Measurements from ENCODE around the gene THEMIS.

Gene THEMIS

DNA sequence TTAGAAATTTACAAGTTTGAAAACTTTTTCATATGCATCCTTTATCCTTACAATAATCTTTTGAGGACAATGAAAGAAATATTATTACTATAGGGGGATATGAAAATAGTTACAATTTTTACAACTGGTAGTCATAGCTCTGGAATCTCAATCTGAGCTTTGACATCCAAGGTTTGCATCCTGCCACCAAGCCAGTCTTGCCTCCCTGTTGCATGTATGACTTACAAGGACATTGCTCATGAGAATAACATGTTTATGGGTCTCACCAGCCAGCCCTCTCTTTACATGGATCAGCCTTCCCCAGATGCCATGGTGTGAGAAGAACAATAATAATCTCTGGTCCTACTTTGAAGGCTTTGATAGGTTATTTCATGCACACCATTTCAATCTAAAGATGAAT is 67.5 kb downstream of the THEMIS start:
- no peak for DNase-seq
- no peak overlapping the region for H3K4me3 ChIP-seq (ENCODE audit: low read depth, low read length)
- H3K27ac ChIP-seq: no peak overlapping the region
- TF ChIP-seq, protein P1, sequence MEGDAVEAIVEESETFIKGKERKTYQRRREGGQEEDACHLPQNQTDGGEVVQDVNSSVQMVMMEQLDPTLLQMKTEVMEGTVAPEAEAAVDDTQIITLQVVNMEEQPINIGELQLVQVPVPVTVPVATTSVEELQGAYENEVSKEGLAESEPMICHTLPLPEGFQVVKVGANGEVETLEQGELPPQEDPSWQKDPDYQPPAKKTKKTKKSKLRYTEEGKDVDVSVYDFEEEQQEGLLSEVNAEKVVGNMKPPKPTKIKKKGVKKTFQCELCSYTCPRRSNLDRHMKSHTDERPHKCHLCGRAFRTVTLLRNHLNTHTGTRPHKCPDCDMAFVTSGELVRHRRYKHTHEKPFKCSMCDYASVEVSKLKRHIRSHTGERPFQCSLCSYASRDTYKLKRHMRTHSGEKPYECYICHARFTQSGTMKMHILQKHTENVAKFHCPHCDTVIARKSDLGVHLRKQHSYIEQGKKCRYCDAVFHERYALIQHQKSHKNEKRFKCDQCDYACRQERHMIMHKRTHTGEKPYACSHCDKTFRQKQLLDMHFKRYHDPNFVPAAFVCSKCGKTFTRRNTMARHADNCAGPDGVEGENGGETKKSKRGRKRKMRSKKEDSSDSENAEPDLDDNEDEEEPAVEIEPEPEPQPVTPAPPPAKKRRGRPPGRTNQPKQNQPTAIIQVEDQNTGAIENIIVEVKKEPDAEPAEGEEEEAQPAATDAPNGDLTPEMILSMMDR (IDR thresholded peaks at IDR 0.05; ENCODE audit: low read depth, low read length): no peak
- H3K27me3 ChIP-seq (ENCODE audit: insufficient read depth, low read depth, severe bottlenecking): no peaks in the 10 kb centered on the region
- no peaks in the 10 kb centered on the region for H3K9me3 ChIP-seq (ENCODE audit: severe bottlenecking)
- H3K36me3 ChIP-seq: no peaks in the 10 kb centered on the region

- no peak overlapping the region for H3K27ac ChIP-seq
- no peaks in the 10 kb centered on the region for H3K27me3 ChIP-seq (ENCODE audit: insufficient read depth, low read depth, severe bottlenecking)
- no peaks in the 10 kb centered on the region for H3K36me3 ChIP-seq
- DNase-seq: no peak
- no peaks in the 10 kb centered on the region for H3K9me3 ChIP-seq (ENCODE audit: severe bottlenecking)
- H3K4me3 ChIP-seq (ENCODE audit: low read depth, low read length): no peak overlapping the region
- TF ChIP-seq, protein P1 (IDR thresholded peaks at IDR 0.05; ENCODE audit: low read depth, low read length): no peak
Measured at GRCh38 chr6:127832381-127832780, 68.5 kb downstream of the THEMIS start.

DNA sequence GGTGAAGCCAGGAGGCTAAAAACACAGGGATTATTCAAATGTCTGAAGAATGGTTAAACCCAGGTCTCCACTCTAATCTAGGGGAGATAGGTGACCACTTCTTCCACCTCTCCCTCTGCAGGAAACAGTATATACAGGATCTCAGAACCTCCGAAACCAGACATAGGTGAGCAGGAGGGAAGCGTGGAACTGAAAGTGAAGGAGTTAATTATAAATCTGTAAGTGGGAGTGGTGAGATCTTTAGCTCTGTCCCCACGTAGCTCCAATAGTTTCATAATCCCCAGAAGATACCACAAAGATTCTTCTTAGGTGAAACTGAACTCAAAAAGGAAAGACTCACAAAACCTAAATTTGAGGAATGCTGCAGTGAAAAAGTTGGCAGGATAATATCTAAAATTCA is 76.8 kb downstream of the THEMIS start:
- H3K9me3 ChIP-seq (ENCODE audit: severe bottlenecking): no peaks in the 10 kb centered on the region
- TF ChIP-seq, protein P1 (IDR thresholded peaks at IDR 0.05; ENCODE audit: low read depth, low read length): no peak
- H3K27me3 ChIP-seq (ENCODE audit: insufficient read depth, low read depth, severe bottlenecking): no peaks in the 10 kb centered on the region
- H3K36me3 ChIP-seq: no peaks in the 10 kb centered on the region
- DNase-seq: no peak
- H3K4me3 ChIP-seq (ENCODE audit: low read depth, low read length): no peak overlapping the region
- no peak overlapping the region for H3K27ac ChIP-seq

DNA sequence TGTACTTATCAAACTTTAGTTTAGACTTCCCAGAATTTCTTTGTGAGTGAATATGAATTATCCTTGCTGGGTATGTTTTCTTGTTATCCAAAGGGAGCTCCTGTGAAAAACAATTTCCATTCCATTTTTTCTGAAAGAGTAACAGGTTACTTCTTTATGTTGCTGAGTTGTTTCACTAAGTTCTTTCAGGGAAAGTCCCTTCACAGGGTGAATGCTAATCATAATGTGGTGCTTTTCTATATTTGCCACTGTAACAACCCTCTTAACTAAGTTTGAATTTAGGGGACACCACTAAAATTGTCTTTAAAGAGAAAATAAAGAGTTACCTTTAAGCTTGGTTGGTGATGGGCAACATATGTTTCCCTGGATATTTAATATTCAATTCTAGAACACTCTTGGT is 79.4 kb downstream of the THEMIS start:
- DNase-seq: no peak
- no peaks in the 10 kb centered on the region for H3K9me3 ChIP-seq (ENCODE audit: severe bottlenecking)
- no peak overlapping the region for H3K4me3 ChIP-seq (ENCODE audit: low read depth, low read length)
- H3K36me3 ChIP-seq: no peaks in the 10 kb centered on the region
- no peaks in the 10 kb centered on the region for H3K27me3 ChIP-seq (ENCODE audit: insufficient read depth, low read depth, severe bottlenecking)
- TF ChIP-seq, protein P1 (IDR thresholded peaks at IDR 0.05; ENCODE audit: low read depth, low read length): no peak
- no peak overlapping the region for H3K27ac ChIP-seq

DNA sequence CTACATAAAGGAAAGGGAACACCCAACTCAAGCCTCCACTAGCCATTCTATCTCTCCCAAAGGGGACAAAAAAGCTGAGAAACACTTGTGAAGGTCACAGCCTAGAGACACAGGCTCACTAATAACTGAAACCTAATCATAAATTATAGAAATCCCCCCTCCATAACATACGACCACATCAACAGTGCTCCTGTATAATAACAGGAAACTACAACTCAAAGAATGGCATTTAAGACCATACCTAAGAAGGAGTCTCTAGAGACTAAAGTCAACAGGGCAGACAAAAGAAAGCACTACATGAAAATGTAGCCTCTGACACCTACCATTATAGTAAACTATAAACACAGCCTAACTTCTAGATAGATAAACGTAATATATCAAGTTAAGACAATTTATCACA is 82.7 kb downstream of the THEMIS start:
- Histone ChIP-seq H3K4me3 (ENCODE audit: low read depth, low read length) (no peak overlapping the region), H3K9me3 (ENCODE audit: severe bottlenecking) (no peaks in the 10 kb centered on the region), H3K36me3 (no peaks in the 10 kb centered on the region), H3K27me3 (ENCODE audit: insufficient read depth, low read depth, severe bottlenecking) (no peaks in the 10 kb centered on the region), H3K27ac (no peak overlapping the region)
- no peak for DNase-seq
- TF ChIP-seq, protein P1 (IDR thresholded peaks at IDR 0.05; ENCODE audit: low read depth, low read length): no peak

DNA sequence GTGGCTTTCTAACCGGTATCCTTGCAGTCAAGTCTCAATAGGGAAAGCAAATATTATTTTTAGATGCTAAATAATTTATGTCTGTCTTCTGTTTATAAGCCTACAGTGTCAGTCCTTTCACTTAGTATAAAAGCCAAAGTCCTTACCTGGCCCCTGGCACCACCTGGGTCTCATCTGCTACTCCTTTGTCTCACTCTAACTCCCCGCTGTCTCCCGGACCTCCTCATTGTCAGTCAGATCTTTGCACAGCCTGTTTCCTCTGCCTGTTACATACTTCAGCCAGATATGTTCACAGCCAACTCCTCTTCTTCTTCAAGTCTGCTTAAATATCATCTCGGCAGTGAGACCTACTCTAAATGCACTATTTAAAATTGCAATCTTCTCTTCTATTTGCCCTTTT is 84.2 kb downstream of the THEMIS start:
- H3K27me3 ChIP-seq (ENCODE audit: insufficient read depth, low read depth, severe bottlenecking): no peaks in the 10 kb centered on the region
- H3K4me3 ChIP-seq (ENCODE audit: low read depth, low read length): no peak overlapping the region
- no peaks in the 10 kb centered on the region for H3K36me3 ChIP-seq
- no peak overlapping the region for H3K27ac ChIP-seq
- DNase-seq: no peak
- TF ChIP-seq, protein P1 (IDR thresholded peaks at IDR 0.05; ENCODE audit: low read depth, low read length): no peak
- no peaks in the 10 kb centered on the region for H3K9me3 ChIP-seq (ENCODE audit: severe bottlenecking)

Measured in WERI-Rb-1 (cell line).